ENCODE measurements around the gene NRXN3.

- TF ChIP-seq ZNF138 (tag by site-specific recombination; IDR thresholded peaks at IDR 0.05; ENCODE audit: borderline replicate concordance) (no peak), BCL11B (tag by site-specific recombination; IDR thresholded peaks at IDR 0.05; ENCODE audit: low read depth) (no peak), ZNF114 (tag by site-specific recombination; IDR thresholded peaks at IDR 0.05) (no peak), MYNN (tag by site-specific recombination; IDR thresholded peaks at IDR 0.05; ENCODE audit: borderline replicate concordance) (no peak), PBX3 (CRISPR knock-in tag; IDR thresholded peaks at IDR 0.05) (no peak), ZNF274 (IDR thresholded peaks at IDR 0.05; ENCODE audit: low read length) (no peak), ZNF274 (tag by site-specific recombination; IDR thresholded peaks at IDR 0.05; ENCODE audit: borderline replicate concordance) (no peak), YY1 (tag by site-specific recombination; IDR thresholded peaks at IDR 0.05) (no peak), BCL11A (tag by site-specific recombination; IDR thresholded peaks at IDR 0.05; ENCODE audit: low read depth) (no peak), REST (tag by site-specific recombination; IDR thresholded peaks at IDR 0.05) (no peak), SALL2 (tag by site-specific recombination; IDR thresholded peaks at IDR 0.05; ENCODE audit: borderline replicate concordance) (no peak), ZNF280C (tag by site-specific recombination; IDR thresholded peaks at IDR 0.05) (no peak)
- TF ChIP-seq, protein P1, sequence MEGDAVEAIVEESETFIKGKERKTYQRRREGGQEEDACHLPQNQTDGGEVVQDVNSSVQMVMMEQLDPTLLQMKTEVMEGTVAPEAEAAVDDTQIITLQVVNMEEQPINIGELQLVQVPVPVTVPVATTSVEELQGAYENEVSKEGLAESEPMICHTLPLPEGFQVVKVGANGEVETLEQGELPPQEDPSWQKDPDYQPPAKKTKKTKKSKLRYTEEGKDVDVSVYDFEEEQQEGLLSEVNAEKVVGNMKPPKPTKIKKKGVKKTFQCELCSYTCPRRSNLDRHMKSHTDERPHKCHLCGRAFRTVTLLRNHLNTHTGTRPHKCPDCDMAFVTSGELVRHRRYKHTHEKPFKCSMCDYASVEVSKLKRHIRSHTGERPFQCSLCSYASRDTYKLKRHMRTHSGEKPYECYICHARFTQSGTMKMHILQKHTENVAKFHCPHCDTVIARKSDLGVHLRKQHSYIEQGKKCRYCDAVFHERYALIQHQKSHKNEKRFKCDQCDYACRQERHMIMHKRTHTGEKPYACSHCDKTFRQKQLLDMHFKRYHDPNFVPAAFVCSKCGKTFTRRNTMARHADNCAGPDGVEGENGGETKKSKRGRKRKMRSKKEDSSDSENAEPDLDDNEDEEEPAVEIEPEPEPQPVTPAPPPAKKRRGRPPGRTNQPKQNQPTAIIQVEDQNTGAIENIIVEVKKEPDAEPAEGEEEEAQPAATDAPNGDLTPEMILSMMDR (tag by site-specific recombination; IDR thresholded peaks at IDR 0.05), result no peak
- TF ChIP-seq, protein P2, sequence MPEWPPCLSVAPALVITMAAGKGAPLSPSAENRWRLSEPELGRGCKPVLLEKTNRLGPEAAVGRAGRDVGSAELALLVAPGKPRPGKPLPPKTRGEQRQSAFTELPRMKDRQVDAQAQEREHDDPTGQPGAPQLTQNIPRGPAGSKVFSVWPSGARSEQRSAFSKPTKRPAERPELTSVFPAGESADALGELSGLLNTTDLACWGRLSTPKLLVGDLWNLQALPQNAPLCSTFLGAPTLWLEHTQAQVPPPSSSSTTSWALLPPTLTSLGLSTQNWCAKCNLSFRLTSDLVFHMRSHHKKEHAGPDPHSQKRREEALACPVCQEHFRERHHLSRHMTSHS (tag by site-specific recombination; IDR thresholded peaks at IDR 0.05), result no peak
These were observed 1303.5 kb downstream of the NRXN3 start for GRCh38 chr14:79473651-79474050.
